ENCODE data around the gene RNU6-1. TPM values are rescaled to one million over a fixed set of nuclear protein-coding genes. Genes with fewer than 3 reads are reported as not detected.
A peak's percentile ranks its signal among the peaks of the same experiment; 100 is the strongest.

The RNU6-1 gene
- total RNA-seq, 1 experiment from 2014 or later, result not detected

DNA sequence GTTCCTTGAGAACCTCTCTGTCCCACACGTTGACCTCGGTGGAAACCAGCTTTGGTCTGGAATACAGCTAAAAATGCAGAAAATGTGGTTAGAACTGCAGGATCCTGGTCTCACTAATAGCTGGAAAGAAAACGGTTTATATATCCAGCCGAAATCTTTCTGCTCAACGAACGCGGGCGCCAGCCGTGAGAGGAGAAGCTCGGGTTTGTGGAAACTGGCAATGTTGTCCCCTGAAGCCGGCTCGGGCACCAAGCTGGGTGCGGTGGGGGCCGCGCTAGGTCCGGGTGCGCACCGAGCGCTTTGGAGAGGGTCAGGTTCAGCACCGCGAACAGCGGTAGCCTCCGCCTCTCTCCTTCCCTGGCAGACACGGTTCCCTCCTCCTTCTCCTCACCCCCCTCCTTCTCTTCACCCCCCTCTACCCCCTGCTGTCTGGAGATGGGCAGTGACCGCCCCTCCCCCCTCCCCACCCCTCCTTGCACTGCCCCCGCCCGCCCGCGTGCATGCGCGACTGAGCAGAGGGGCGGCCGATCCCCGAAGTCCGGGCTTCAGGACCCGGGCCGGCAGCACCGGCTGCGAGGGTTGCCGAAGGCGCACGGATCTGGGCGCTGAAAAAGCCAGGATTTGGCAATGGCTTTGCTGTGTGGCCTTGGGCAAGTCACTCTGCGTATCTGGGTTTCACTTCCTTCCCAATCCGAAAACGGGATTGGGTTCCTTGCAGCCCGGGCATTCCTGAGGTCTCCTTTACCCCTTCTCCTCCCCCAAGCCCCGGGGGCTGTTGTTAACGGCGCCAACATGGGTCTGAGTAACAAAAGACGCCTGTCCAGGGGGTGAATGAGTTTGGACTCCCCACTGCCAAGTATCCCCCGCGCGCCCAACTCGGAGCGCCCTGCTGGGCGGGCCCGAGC is 14.6 kb downstream of the RNU6-1 start, which contains the start of gene SKOR1:
TSS of gene SKOR1 (plus strand) at position 534 of the 905 bp plus-strand sequence. CDS start at position 628, 94 bp downstream.
- Mint-ChIP-seq H3K27ac (no peak within 1 kb of the TSS), H3K4me1 (peaks cover 62% of the 10 kb centered on the region), H3K27me3 (ENCODE audit: low read depth) (peaks cover 94% of the 10 kb centered on the region), H3K4me3 (peak within 1 kb of the TSS; percentile 76), H3K9me3 (no peaks in the 10 kb centered on the region), H3K36me3 (no peaks in the 10 kb centered on the region; the same call in 1 of the 2 replicates)
- peak; percentile 36 for ATAC-seq
- TF ChIP-seq ZNF219 (CRISPR knock-in tag; IDR thresholded peaks at IDR 0.05; ENCODE audit: borderline replicate concordance) (no peak), ZNF423 (CRISPR knock-in tag; IDR thresholded peaks at IDR 0.05) (peak; percentile 52)
- TF ChIP-seq, protein P1, sequence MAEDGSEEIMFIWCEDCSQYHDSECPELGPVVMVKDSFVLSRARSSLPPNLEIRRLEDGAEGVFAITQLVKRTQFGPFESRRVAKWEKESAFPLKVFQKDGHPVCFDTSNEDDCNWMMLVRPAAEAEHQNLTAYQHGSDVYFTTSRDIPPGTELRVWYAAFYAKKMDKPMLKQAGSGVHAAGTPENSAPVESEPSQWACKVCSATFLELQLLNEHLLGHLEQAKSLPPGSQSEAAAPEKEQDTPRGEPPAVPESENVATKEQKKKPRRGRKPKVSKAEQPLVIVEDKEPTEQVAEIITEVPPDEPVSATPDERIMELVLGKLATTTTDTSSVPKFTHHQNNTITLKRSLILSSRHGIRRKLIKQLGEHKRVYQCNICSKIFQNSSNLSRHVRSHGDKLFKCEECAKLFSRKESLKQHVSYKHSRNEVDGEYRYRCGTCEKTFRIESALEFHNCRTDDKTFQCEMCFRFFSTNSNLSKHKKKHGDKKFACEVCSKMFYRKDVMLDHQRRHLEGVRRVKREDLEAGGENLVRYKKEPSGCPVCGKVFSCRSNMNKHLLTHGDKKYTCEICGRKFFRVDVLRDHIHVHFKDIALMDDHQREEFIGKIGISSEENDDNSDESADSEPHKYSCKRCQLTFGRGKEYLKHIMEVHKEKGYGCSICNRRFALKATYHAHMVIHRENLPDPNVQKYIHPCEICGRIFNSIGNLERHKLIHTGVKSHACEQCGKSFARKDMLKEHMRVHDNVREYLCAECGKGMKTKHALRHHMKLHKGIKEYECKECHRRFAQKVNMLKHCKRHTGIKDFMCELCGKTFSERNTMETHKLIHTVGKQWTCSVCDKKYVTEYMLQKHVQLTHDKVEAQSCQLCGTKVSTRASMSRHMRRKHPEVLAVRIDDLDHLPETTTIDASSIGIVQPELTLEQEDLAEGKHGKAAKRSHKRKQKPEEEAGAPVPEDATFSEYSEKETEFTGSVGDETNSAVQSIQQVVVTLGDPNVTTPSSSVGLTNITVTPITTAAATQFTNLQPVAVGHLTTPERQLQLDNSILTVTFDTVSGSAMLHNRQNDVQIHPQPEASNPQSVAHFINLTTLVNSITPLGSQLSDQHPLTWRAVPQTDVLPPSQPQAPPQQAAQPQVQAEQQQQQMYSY (CRISPR knock-in tag; IDR thresholded peaks at IDR 0.05), result peak; percentile 88
- ChIA-PET CTCF (interaction anchor here (0.6 to 5.0 kb wide), 4 partner anchors 8 to 324 kb away, joined by 3 to 31 read pairs (median 3); no protein-coding TSS in a partner anchor), POLR2A (no interaction called here)
- DNase-seq (ENCODE audit: low spot score), result peak; percentile 74

DNA sequence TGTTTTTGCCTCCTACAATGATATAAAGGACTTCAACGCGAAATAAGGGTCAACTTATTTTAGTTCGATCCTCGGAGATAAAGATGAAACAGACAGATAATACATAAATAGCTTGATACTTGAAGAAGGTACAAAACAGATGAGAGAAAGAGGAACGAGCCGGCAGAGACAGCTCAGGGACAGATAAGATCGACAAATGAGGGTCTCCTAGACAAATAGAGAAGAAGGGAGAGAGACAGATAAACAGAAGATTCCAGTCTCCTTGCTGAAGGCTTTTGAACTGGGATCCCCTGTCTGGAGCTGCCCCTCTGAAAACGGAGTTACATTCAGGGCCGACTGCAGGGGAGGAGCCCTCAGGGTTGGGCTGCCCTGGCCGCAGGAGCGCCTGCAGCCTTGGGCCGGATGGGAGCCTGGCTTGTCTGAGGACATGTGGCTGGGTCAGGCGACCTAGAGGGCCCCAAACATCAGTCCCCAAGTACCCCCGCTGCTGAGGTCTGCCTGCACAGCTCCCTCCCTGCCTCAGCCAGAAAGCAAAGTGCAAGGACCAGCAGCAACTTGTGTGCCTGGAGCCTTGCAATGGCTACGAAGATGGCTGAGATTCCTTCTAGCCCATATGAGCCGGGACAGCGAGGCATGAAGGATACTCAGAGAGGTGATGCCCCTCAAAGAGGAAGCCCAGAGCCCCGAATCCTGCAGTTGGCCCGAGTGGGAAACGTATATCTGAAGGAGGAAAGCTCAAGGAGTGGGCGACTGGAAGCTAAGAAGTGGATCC is 15.5 kb downstream of the RNU6-1 start:
- TF ChIP-seq ATF1 (CRISPR knock-in tag; IDR thresholded peaks at IDR 0.05) (no peak), GRHL2 (CRISPR knock-in tag; IDR thresholded peaks at IDR 0.05; ENCODE audit: insufficient replicate concordance, severe bottlenecking) (no peak), ZNF416 (CRISPR knock-in tag; IDR thresholded peaks at IDR 0.05) (no peak), JUN (CRISPR knock-in tag; IDR thresholded peaks at IDR 0.05) (no peak), SMAD3 (CRISPR knock-in tag; IDR thresholded peaks at IDR 0.05; ENCODE audit: borderline replicate concordance) (no peak), GTF2I (CRISPR knock-in tag; conservative IDR thresholded peaks at IDR 0.05) (no peak)
- TF ChIP-seq, protein P1 (CRISPR knock-in tag; IDR thresholded peaks at IDR 0.05), result no peak
- TF ChIP-seq, protein P2, sequence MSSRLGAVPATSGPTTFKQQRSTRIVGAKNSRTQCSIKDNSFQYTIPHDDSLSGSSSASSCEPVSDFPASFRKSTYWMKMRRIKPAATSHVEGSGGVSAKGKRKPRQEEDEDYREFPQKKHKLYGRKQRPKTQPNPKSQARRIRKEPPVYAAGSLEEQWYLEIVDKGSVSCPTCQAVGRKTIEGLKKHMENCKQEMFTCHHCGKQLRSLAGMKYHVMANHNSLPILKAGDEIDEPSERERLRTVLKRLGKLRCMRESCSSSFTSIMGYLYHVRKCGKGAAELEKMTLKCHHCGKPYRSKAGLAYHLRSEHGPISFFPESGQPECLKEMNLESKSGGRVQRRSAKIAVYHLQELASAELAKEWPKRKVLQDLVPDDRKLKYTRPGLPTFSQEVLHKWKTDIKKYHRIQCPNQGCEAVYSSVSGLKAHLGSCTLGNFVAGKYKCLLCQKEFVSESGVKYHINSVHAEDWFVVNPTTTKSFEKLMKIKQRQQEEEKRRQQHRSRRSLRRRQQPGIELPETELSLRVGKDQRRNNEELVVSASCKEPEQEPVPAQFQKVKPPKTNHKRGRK (CRISPR knock-in tag; IDR thresholded peaks at IDR 0.05; ENCODE audit: borderline replicate concordance), result no peak
- TF ChIP-seq, protein P3, sequence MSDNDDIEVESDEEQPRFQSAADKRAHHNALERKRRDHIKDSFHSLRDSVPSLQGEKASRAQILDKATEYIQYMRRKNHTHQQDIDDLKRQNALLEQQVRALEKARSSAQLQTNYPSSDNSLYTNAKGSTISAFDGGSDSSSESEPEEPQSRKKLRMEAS (CRISPR knock-in tag; IDR thresholded peaks at IDR 0.05), result no peak
- TF ChIP-seq, protein P4, sequence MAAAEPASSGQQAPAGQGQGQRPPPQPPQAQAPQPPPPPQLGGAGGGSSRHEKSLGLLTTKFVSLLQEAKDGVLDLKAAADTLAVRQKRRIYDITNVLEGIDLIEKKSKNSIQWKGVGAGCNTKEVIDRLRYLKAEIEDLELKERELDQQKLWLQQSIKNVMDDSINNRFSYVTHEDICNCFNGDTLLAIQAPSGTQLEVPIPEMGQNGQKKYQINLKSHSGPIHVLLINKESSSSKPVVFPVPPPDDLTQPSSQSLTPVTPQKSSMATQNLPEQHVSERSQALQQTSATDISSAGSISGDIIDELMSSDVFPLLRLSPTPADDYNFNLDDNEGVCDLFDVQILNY (CRISPR knock-in tag; IDR thresholded peaks at IDR 0.05), result no peak
- Mint-ChIP-seq H3K27ac (no peak overlapping the region), H3K4me3 (peak overlapping the region; percentile 76), H3K36me3 (no peaks in the 10 kb centered on the region; the same call in 1 of the 2 replicates), H3K9me3 (no peaks in the 10 kb centered on the region), H3K4me1 (peaks cover 63% of the 10 kb centered on the region), H3K27me3 (ENCODE audit: low read depth) (peaks cover 94% of the 10 kb centered on the region)
- DNase-seq (ENCODE audit: low spot score) (no peak), ATAC-seq (no peak)
- ChIA-PET POLR2A (no interaction called here), CTCF (interaction anchor here (0.6 to 5.0 kb wide), 4 partner anchors 8 to 143 kb away, joined by 3 to 31 read pairs (median 3); no protein-coding TSS in a partner anchor)
